GM10847 (cell line): ENCODE data around the gene QTRT2.

Source experiments
- POLR2A ChIP-seq: IDR thresholded peaks from 2 replicates; pipeline ENCODE4 v1.6.1; 2011; ENCODE audit not compliant: insufficient read length; ENCODE audit errors: extremely low read depth

Gene QTRT2

DNA sequence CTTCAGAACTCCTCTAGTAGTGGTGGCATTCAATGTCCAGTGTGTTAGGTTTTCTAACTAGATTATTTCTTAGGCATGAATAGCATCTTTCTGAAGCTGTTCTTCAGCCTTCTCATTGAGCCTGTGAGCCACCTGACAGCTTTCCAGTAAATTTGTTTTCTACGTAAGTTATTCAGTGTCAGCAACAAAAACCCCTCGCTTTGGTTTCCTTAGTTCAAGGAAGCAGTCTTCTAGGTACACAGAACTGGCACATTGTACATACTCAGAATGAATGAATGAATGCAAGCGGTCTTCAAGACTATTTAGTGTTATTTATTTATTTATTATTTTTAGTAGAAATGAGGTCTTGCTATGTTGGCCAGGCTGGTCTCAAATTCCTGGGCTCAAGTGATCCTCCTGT lies 77.4 kb downstream of the QTRT2 start:
- TF ChIP-seq POLR2A: no peak
